ENCODE results near the gene LACTB. TPM values are rescaled to one million over a fixed set of nuclear protein-coding genes. Genes with fewer than 3 reads are reported as not detected.

LACTB gene
- total and polyA plus RNA-seq, 2 of the 13 experiments (the other 11 are each of a cell fraction or from before 2014, with no cell fraction given) = 14.8 to 23.0 TPM

DNA sequence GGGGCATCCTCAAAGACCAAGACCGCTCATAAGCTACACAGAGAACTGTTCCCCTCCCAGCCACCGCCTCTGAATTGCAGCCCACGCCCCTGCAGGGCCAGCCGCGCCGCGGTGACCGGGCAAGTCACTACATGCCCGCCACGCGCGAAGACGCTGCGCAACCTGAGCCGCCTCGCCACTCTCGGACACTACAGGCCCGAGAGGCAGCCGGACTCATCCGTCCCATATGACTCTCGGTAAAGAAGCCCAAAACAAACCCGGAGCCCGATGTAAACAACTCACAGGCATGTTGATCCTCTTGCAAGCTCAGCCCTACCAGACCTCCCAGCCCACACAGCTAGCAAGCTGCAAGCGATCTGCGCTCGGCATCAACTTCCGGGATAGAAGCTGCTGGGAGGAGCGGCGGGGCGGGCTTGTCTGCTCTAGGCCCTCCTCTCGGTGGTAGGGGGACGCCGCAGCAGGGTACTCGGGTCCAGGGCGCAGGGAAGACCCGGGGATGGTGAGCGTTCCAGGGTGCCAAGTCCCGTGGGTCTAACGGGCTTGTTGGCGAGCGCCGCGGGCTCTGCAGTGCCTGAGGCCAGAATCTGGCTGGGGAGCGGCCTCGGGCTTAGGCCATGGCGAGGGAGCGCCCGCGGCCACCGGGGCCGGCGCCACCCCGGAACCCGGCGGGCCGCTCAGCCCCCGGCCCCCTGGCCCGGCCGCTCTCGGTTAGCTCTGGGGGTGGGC is 35.6 kb downstream of the LACTB start, which contains the start of gene RPS27L (continued):
- TF ChIP-seq, protein P1, sequence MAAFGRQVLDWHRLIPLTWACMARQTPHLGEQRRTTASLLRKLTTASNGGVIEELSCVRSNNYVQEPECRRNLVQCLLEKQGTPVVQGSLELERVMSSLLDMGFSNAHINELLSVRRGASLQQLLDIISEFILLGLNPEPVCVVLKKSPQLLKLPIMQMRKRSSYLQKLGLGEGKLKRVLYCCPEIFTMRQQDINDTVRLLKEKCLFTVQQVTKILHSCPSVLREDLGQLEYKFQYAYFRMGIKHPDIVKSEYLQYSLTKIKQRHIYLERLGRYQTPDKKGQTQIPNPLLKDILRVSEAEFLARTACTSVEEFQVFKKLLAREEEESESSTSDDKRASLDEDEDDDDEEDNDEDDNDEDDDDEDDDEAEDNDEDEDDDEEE (CRISPR knock-in tag; IDR thresholded peaks at IDR 0.05) = peak; percentile 14; the same call in 1 of the 2 replicates
- TF ChIP-seq MEIS2 (CRISPR knock-in tag; IDR thresholded peaks at IDR 0.05) (0 out of 2 replicates have a peak, but pooled peaks have one; percentile 37), MAF1 (CRISPR knock-in tag; IDR thresholded peaks at IDR 0.05; ENCODE audit: borderline replicate concordance) (peak; percentile 19; the same call in 1 of the 2 replicates), ZNF335 (CRISPR knock-in tag; IDR thresholded peaks at IDR 0.05) (no peak; the same call in 1 of the 2 replicates), ZNF225 (CRISPR knock-in tag; IDR thresholded peaks at IDR 0.05) (no peak), SIX1 (CRISPR knock-in tag; IDR thresholded peaks at IDR 0.05; ENCODE audit: borderline replicate concordance) (no peak), MEF2D (CRISPR knock-in tag; IDR thresholded peaks at IDR 0.05) (peak; percentile 71), POLR2AphosphoS2 (IDR thresholded peaks at IDR 0.05; ENCODE audit: low read depth, low read length) (0 out of 2 replicates have a peak, but pooled peaks have one; percentile 67), ATF7 (IDR thresholded peaks at IDR 0.05) (no peak), ATF7 (CRISPR knock-in tag; IDR thresholded peaks at IDR 0.05) (no peak), LBX2 (CRISPR knock-in tag; IDR thresholded peaks at IDR 0.05; ENCODE audit: borderline replicate concordance) (0 out of 2 replicates have a peak, but pooled peaks have one; percentile 26), SATB2 (CRISPR knock-in tag; IDR thresholded peaks at IDR 0.05) (peak; percentile 83), ZNF44 (CRISPR knock-in tag; IDR thresholded peaks at IDR 0.05) (no peak), TBX2 (CRISPR knock-in tag; IDR thresholded peaks at IDR 0.05; ENCODE audit: borderline replicate concordance) (peak; percentile 83), ESRRA (CRISPR knock-in tag; IDR thresholded peaks at IDR 0.05; ENCODE audit: low read depth) (0 out of 2 replicates have a peak, but pooled peaks have one; percentile 12), RNF2 (conservative IDR thresholded peaks at IDR 0.05; ENCODE audit: low read depth) (peak; percentile 57), NFE2L1 (CRISPR knock-in tag; IDR thresholded peaks at IDR 0.05; ENCODE audit: borderline replicate concordance) (no peak), MXD4 (CRISPR knock-in tag; IDR thresholded peaks at IDR 0.05) (peak; percentile 31)
- TF ChIP-seq, protein P2, sequence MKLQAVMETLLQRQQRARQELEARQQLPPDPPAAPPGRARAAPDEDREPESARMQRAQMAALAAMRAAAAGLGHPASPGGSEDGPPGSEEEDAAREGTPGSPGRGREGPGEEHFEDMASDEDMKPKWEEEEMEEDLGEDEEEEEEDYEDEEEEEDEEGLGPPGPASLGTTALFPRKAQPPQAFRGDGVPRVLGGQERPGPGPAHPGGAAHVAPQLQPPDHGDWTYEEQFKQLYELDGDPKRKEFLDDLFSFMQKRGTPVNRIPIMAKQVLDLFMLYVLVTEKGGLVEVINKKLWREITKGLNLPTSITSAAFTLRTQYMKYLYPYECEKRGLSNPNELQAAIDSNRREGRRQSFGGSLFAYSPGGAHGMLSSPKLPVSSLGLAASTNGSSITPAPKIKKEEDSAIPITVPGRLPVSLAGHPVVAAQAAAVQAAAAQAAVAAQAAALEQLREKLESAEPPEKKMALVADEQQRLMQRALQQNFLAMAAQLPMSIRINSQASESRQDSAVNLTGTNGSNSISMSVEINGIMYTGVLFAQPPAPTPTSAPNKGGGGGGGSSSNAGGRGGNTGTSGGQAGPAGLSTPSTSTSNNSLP (IDR thresholded peaks at IDR 0.05; ENCODE audit: low read depth, low read length) = 0 out of 2 replicates have a peak, but pooled peaks have one; percentile 10
- TF ChIP-seq, protein P3, sequence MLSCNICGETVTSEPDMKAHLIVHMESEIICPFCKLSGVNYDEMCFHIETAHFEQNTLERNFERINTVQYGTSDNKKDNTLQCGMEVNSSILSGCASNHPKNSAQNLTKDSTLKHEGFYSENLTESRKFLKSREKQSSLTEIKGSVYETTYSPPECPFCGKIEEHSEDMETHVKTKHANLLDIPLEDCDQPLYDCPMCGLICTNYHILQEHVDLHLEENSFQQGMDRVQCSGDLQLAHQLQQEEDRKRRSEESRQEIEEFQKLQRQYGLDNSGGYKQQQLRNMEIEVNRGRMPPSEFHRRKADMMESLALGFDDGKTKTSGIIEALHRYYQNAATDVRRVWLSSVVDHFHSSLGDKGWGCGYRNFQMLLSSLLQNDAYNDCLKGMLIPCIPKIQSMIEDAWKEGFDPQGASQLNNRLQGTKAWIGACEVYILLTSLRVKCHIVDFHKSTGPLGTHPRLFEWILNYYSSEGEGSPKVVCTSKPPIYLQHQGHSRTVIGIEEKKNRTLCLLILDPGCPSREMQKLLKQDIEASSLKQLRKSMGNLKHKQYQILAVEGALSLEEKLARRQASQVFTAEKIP (CRISPR knock-in tag; IDR thresholded peaks at IDR 0.05; ENCODE audit: borderline replicate concordance) = no peak
- TF ChIP-seq, protein P4, sequence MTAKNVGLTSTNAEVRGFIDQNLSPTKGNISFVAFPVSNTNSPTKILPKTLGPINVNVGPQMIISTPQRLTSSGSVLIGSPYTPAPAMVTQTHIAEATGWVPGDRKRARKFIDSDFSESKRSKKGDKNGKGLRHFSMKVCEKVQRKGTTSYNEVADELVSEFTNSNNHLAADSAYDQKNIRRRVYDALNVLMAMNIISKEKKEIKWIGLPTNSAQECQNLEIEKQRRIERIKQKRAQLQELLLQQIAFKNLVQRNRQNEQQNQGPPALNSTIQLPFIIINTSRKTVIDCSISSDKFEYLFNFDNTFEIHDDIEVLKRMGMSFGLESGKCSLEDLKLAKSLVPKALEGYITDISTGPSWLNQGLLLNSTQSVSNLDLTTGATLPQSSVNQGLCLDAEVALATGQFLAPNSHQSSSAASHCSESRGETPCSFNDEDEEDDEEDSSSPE (CRISPR knock-in tag; IDR thresholded peaks at IDR 0.05) = peak; percentile 53
- TF ChIP-seq, protein P5, sequence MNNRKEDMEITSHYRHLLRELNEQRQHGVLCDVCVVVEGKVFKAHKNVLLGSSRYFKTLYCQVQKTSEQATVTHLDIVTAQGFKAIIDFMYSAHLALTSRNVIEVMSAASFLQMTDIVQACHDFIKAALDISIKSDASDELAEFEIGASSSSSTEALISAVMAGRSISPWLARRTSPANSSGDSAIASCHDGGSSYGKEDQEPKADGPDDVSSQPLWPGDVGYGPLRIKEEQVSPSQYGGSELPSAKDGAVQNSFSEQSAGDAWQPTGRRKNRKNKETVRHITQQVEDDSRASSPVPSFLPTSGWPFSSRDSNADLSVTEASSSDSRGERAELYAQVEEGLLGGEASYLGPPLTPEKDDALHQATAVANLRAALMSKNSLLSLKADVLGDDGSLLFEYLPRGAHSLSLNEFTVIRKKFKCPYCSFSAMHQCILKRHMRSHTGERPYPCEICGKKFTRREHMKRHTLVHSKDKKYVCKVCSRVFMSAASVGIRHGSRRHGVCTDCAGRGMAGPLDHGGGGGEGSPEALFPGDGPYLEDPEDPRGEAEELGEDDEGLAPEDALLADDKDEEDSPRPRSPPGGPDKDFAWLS (CRISPR knock-in tag; IDR thresholded peaks at IDR 0.05; ENCODE audit: borderline replicate concordance) = no peak

All from HepG2 (cell line).